Neural cell (in vitro differentiated cells): ENCODE results near the gene RAD51B. TPM values are rescaled to one million over a fixed set of nuclear protein-coding genes. Genes with fewer than 3 reads are reported as not detected.

Source experiments
- H2AFZ ChIP-seq: fragments of 200-600, 300-800 bp; sonication (generic), shearing (Covaris generic); 2 replicates; pipeline ENCODE4 v1.6.0; 2014; ENCODE audit warnings: low read depth, mild to moderate bottlenecking, antibody characterized with exemption, low read length, moderate library complexity
- H3F3A ChIP-seq: fragments of 200-600 bp; shearing (Covaris generic); 2 replicates; pipeline ENCODE4 v1.6.1; 2016; ENCODE audit warnings: mild to moderate bottlenecking, moderate library complexity, mixed read lengths, antibody characterized with exemption, low read length; ENCODE audit not compliant: insufficient read depth, poor library complexity, severe bottlenecking
- H3K27ac ChIP-seq: fragments of 200-600, 300-800 bp; sonication (generic), shearing (Covaris generic); 2 replicates; pipeline ENCODE4 v1.5.1; 2014; ENCODE audit warnings: mild to moderate bottlenecking, low read length, moderate library complexity
- H3K27me3 ChIP-seq: fragments of 300-800, 200-600 bp; sonication (generic), shearing (Covaris generic); 2 replicates; pipeline ENCODE4 v1.6.0; 2014; ENCODE audit warnings: mild to moderate bottlenecking, low read depth, low read length, moderate library complexity; ENCODE audit not compliant: insufficient read depth
- H3K36me3 ChIP-seq: fragments of 300-800, 200-600 bp; sonication (generic), shearing (Covaris generic); 2 replicates; pipeline ENCODE4 v1.5.1; 2014; ENCODE audit warnings: mild to moderate bottlenecking, antibody characterized with exemption, low read length, moderate library complexity; ENCODE audit not compliant: insufficient read depth
- H3K4me2 ChIP-seq: fragments of 300-800, 200-600 bp; sonication (generic), shearing (Covaris generic); 2 replicates; pipeline ENCODE4 v1.6.0; 2014; ENCODE audit warnings: mild to moderate bottlenecking, low read length
- H3K4me3 ChIP-seq: fragments of 300-800, 200-600 bp; sonication (generic), shearing (Covaris generic); 2 replicates; pipeline ENCODE4 v1.5.1; 2014; ENCODE audit warnings: mild to moderate bottlenecking, low read length, moderate library complexity
- H3K79me2 ChIP-seq: fragments of 200-600 bp; shearing (Covaris generic); replicated peaks from 2 replicates; pipeline ENCODE4 v1.6.0; 2014; ENCODE audit warnings: mild to moderate bottlenecking, low read length, moderate library complexity; ENCODE audit not compliant: insufficient read depth
- H3K9ac ChIP-seq: fragments of 300-800, 200-600 bp; sonication (generic), shearing (Covaris generic); 2 replicates; pipeline ENCODE4 v1.6.1; 2016; ENCODE audit warnings: mild to moderate bottlenecking, low read length, mixed read lengths
- H3K9me2 ChIP-seq: fragments of 200-600 bp; shearing (Covaris generic); 2 replicates; pipeline ENCODE4 v1.6.1; 2016; ENCODE audit warnings: mild to moderate bottlenecking, low read length, mixed read lengths; ENCODE audit not compliant: insufficient read depth
- H3K9me3 ChIP-seq: fragments of 200-600, 300-800 bp; sonication (generic), shearing (Covaris generic); 2 replicates; pipeline ENCODE4 v1.6.1; 2016; ENCODE audit warnings: mild to moderate bottlenecking, mixed run types, low read length, moderate library complexity, mixed read lengths
- H4K20me1 ChIP-seq: fragments of 200-600 bp; shearing (Covaris generic); 2 replicates; pipeline ENCODE4 v1.6.1; 2016; ENCODE audit warnings: mild to moderate bottlenecking, mixed run types; ENCODE audit not compliant: insufficient read depth
- CTCF ChIP-seq: fragments of 450-650 bp; IDR thresholded peaks from 2 replicates; pipeline ENCODE4 v1.5.1; 2014; ENCODE audit warnings: antibody characterized with exemption, mild to moderate bottlenecking, moderate library complexity; ENCODE audit not compliant: poor library complexity, severe bottlenecking
- EP300 ChIP-seq: fragments of 450-650 bp; conservative IDR thresholded peaks from 2 replicates; pipeline ENCODE4 v1.6.1; 2014; ENCODE audit warnings: antibody characterized with exemption, mild to moderate bottlenecking, moderate library complexity; ENCODE audit not compliant: poor library complexity, severe bottlenecking
- EZH2 ChIP-seq: fragments of 200-600, 300-800 bp; shearing (Covaris generic), sonication (generic); IDR thresholded peaks from 2 replicates; pipeline ENCODE4 v1.6.1; 2014; ENCODE audit warnings: antibody characterized with exemption, low read length, borderline replicate concordance, mild to moderate bottlenecking; ENCODE audit not compliant: insufficient read depth, poor library complexity, severe bottlenecking
- MXI1 ChIP-seq: fragments of 450-650 bp; conservative IDR thresholded peaks from 2 replicates; pipeline ENCODE4 v1.6.1; 2014; ENCODE audit warnings: antibody characterized with exemption, mild to moderate bottlenecking; ENCODE audit not compliant: poor library complexity, severe bottlenecking
- POLR2AphosphoS5 ChIP-seq: IDR thresholded peaks from 2 replicates; pipeline ENCODE4 v1.6.1; 2012
- RAD21 ChIP-seq: fragments of 450-650 bp; conservative IDR thresholded peaks from 2 replicates; pipeline ENCODE4 v1.6.1; 2014; ENCODE audit warnings: antibody characterized with exemption, mild to moderate bottlenecking, moderate library complexity
- REST ChIP-seq: IDR thresholded peaks from 2 replicates; pipeline ENCODE4 v1.6.1; 2012; ENCODE audit warnings: borderline replicate concordance
- SMC3 ChIP-seq: fragments of 450-650 bp; conservative IDR thresholded peaks from 2 replicates; pipeline ENCODE4 v1.6.1; 2014; ENCODE audit warnings: antibody characterized with exemption, mild to moderate bottlenecking, moderate library complexity; ENCODE audit not compliant: poor library complexity
- TAF1 ChIP-seq: IDR thresholded peaks from 2 replicates; pipeline ENCODE4 v1.6.1; 2012; ENCODE audit warnings: low read depth
- polyA plus RNA-seq: library from polyadenylated mRNA; depleted of rRNA; stranded (reverse); fragments of >200 nt; gene quantifications from 2 replicates; pipeline ENCODE4 v1.2.3, GENCODE V29; 2014

Gene RAD51B
- polyA plus RNA-seq, 1 donor from 2014 or later = 3.1 TPM

- Histone ChIP-seq H3K4me2 (no peak overlapping the region), H3K9me3 (no peaks in the 10 kb centered on the region), H2AFZ (no peak overlapping the region), H3K36me3 (no peaks in the 10 kb centered on the region), H3K9ac (no peak overlapping the region), H3F3A (no peaks in the 10 kb centered on the region), H3K79me2 (no peaks in the 10 kb centered on the region), H4K20me1 (no peaks in the 10 kb centered on the region), H3K4me3 (no peak overlapping the region), H3K27me3 (no peaks in the 10 kb centered on the region), H3K9me2 (no peaks in the 10 kb centered on the region), H3K27ac (no peak overlapping the region)
- TF ChIP-seq POLR2AphosphoS5 (no peak), CTCF (no peak), TAF1 (no peak)
Measured at GRCh38 chr14:68036202-68036601, 216.6 kb downstream of the RAD51B start.

GRCh38 chr14:68039593-68039992 lies 220.0 kb downstream of the RAD51B start:
- no peak overlapping the region for H2AFZ ChIP-seq
- no peak overlapping the region for H3K4me2 ChIP-seq
- H3K27me3 ChIP-seq = no peaks in the 10 kb centered on the region
- no peaks in the 10 kb centered on the region for H3K79me2 ChIP-seq
- no peak overlapping the region for H3K4me3 ChIP-seq
- no peaks in the 10 kb centered on the region for H4K20me1 ChIP-seq
- no peaks in the 10 kb centered on the region for H3K9me2 ChIP-seq
- H3F3A ChIP-seq = no peaks in the 10 kb centered on the region
- no peaks in the 10 kb centered on the region for H3K9me3 ChIP-seq
- TF ChIP-seq CTCF (no peak), EP300 (no peak), SMC3 (no peak), MXI1 (no peak), REST (no peak), EZH2 (no peak), TAF1 (no peak), RAD21 (no peak), POLR2AphosphoS5 (no peak)
- no peak overlapping the region for H3K27ac ChIP-seq
- H3K36me3 ChIP-seq = no peaks in the 10 kb centered on the region
- no peak overlapping the region for H3K9ac ChIP-seq
